OCI-LY3 (cell line): ENCODE data around the gene OPCML.

Source experiments
- EZH2phosphoT487 ChIP-seq: fragments of 200-600 bp; shearing (Covaris generic); IDR thresholded peaks from 2 replicates; pipeline ENCODE4 v1.6.1; 2018; ENCODE audit warnings: antibody characterized with exemption, mixed run types, low read depth
- TF ChIP-seq, protein P1 (sequence below): fragments of 200-600, 300-600 bp; sonication (generic); IDR thresholded peaks from 2 replicates; pipeline ENCODE4 v1.5.1; 2014; ENCODE audit warnings: antibody characterized with exemption, low read length, low read depth

DNA sequence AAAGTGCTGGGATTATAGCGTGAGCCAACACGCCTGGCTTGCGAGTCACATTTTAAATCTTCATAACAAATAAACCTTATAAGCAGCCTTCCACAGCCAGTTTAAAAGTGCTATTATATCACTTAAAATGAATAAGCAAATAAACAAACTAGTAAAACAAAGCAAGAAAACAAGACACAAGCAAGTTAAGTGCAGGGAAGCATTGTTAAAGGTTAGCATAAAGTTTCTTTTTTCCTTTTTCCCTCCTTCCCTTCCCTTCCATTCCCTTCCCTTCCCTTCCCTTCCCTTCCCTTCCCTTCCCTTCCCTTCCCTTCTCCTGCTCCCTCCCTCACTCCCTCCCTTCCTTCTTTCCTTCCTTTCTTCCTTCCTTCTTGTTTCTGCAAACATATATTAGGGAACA is 278.7 kb downstream of the OPCML start:
- TF ChIP-seq, protein P1, sequence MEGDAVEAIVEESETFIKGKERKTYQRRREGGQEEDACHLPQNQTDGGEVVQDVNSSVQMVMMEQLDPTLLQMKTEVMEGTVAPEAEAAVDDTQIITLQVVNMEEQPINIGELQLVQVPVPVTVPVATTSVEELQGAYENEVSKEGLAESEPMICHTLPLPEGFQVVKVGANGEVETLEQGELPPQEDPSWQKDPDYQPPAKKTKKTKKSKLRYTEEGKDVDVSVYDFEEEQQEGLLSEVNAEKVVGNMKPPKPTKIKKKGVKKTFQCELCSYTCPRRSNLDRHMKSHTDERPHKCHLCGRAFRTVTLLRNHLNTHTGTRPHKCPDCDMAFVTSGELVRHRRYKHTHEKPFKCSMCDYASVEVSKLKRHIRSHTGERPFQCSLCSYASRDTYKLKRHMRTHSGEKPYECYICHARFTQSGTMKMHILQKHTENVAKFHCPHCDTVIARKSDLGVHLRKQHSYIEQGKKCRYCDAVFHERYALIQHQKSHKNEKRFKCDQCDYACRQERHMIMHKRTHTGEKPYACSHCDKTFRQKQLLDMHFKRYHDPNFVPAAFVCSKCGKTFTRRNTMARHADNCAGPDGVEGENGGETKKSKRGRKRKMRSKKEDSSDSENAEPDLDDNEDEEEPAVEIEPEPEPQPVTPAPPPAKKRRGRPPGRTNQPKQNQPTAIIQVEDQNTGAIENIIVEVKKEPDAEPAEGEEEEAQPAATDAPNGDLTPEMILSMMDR, result no peak
- no peak for TF ChIP-seq EZH2phosphoT487
